ENCODE data around the gene KLKB1. TPM values are rescaled to one million over a fixed set of nuclear protein-coding genes. Genes with fewer than 3 reads are reported as not detected.

KLKB1 gene
- polyA plus RNA-seq, 1 of the 3 experiments (the other 2 are of a cell fraction): 0.12 TPM

DNA sequence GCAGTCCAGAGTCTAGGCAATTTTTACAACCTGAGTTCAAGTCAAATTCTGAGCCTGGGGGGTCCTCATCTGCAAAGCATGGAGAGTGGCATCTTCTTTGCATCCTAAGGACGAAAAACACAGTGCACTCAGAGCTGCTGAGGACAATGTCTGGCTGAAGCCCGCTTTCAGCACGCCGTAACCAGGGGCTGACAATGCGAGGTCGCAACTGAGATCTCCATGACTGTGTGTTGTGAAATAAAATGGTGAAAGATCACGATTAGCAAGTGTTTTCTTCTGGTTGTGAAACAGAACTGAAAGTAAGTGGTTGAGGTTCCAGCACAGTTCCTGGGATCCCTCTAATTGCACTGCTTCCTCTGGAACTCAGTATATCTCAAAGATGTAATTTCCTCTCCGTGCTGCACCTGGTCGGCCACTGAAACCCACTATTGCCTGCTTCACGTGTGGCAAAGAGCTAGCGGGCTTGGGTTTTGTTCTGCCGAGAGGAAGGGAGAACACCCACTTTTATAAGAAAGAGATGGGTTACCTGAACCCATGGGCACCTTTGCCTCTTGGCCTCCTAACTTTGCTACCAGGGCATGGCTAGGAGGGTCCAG lies 31.0 kb downstream of the KLKB1 start:
- H3K9ac ChIP-seq: no peak overlapping the region
- no peaks in the 10 kb centered on the region for H3K79me2 ChIP-seq (ENCODE audit: insufficient read depth)
- H3F3A ChIP-seq (replicated peaks; ENCODE audit: insufficient read depth): no peaks in the 10 kb centered on the region
- H2AFZ ChIP-seq (ENCODE audit: low read depth): no peak overlapping the region
- no peak overlapping the region for H3K4me2 ChIP-seq
- H3K4me1 ChIP-seq (ENCODE audit: control insufficient read depth in 1 of 2, insufficient read depth in 2 of 2, low read depth in 1 of 2, low read length in 1 of 2): no peaks in the 10 kb centered on the region
- H3K4me3 ChIP-seq (ENCODE audit: low read depth in 2 of 2, low read length in 1 of 2): no peak overlapping the region
- ChIA-PET POLR2A (no interaction called here), CTCF (no interaction called here)
- no peak for DNase-seq
- no peaks in the 10 kb centered on the region for H4K20me1 ChIP-seq (ENCODE audit: insufficient read depth)
- WGBS (ENCODE audit: low lambda C conversion rate): 59% methylated on average over 12 of the region's 12 CpGs
- H3K36me3 ChIP-seq (replicated peaks in 1 of 2; ENCODE audit: control insufficient read depth in 1 of 2, insufficient read depth in 2 of 2, low read length in 1 of 2): no peaks in the 10 kb centered on the region
- no peaks in the 10 kb centered on the region for H3K27me3 ChIP-seq (ENCODE audit: insufficient read depth)
- H3K9me2 ChIP-seq: no peaks in the 10 kb centered on the region
- H3K9me3 ChIP-seq: no peaks in the 10 kb centered on the region
- TF ChIP-seq FOXM1 (IDR thresholded peaks at IDR 0.05; ENCODE audit: low read depth) (no peak), NFIC (IDR thresholded peaks at IDR 0.05; ENCODE audit: borderline replicate concordance) (no peak), YY1 (IDR thresholded peaks at IDR 0.05; ENCODE audit: low read depth) (no peak), SMC3 (IDR thresholded peaks at IDR 0.05; ENCODE audit: low read depth, low read length) (no peak), TCF12 (IDR thresholded peaks at IDR 0.05) (no peak), RFX5 (IDR thresholded peaks at IDR 0.05; ENCODE audit: low read length) (no peak), MXI1 (IDR thresholded peaks at IDR 0.05; ENCODE audit: low read depth, low read length) (no peak), RCOR1 (IDR thresholded peaks at IDR 0.05; ENCODE audit: low read length) (no peak), FOSL2 (IDR thresholded peaks at IDR 0.05; ENCODE audit: borderline replicate concordance, low read depth) (no peak), RAD21 (IDR thresholded peaks at IDR 0.05; ENCODE audit: low read length) (no peak), ELF1 (IDR thresholded peaks at IDR 0.05) (no peak)
- TF ChIP-seq, protein P1, sequence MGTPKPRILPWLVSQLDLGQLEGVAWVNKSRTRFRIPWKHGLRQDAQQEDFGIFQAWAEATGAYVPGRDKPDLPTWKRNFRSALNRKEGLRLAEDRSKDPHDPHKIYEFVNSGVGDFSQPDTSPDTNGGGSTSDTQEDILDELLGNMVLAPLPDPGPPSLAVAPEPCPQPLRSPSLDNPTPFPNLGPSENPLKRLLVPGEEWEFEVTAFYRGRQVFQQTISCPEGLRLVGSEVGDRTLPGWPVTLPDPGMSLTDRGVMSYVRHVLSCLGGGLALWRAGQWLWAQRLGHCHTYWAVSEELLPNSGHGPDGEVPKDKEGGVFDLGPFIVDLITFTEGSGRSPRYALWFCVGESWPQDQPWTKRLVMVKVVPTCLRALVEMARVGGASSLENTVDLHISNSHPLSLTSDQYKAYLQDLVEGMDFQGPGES (IDR thresholded peaks at IDR 0.05; ENCODE audit: low read depth, low read length): no peak
- TF ChIP-seq, protein P2, sequence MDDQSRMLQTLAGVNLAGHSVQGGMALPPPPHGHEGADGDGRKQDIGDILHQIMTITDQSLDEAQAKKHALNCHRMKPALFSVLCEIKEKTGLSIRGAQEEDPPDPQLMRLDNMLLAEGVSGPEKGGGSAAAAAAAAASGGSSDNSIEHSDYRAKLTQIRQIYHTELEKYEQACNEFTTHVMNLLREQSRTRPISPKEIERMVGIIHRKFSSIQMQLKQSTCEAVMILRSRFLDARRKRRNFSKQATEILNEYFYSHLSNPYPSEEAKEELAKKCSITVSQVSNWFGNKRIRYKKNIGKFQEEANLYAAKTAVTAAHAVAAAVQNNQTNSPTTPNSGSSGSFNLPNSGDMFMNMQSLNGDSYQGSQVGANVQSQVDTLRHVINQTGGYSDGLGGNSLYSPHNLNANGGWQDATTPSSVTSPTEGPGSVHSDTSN (IDR thresholded peaks at IDR 0.05): no peak
- TF ChIP-seq, protein P3, sequence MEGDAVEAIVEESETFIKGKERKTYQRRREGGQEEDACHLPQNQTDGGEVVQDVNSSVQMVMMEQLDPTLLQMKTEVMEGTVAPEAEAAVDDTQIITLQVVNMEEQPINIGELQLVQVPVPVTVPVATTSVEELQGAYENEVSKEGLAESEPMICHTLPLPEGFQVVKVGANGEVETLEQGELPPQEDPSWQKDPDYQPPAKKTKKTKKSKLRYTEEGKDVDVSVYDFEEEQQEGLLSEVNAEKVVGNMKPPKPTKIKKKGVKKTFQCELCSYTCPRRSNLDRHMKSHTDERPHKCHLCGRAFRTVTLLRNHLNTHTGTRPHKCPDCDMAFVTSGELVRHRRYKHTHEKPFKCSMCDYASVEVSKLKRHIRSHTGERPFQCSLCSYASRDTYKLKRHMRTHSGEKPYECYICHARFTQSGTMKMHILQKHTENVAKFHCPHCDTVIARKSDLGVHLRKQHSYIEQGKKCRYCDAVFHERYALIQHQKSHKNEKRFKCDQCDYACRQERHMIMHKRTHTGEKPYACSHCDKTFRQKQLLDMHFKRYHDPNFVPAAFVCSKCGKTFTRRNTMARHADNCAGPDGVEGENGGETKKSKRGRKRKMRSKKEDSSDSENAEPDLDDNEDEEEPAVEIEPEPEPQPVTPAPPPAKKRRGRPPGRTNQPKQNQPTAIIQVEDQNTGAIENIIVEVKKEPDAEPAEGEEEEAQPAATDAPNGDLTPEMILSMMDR (IDR thresholded peaks at IDR 0.05): no peak
- TF ChIP-seq, protein P4, sequence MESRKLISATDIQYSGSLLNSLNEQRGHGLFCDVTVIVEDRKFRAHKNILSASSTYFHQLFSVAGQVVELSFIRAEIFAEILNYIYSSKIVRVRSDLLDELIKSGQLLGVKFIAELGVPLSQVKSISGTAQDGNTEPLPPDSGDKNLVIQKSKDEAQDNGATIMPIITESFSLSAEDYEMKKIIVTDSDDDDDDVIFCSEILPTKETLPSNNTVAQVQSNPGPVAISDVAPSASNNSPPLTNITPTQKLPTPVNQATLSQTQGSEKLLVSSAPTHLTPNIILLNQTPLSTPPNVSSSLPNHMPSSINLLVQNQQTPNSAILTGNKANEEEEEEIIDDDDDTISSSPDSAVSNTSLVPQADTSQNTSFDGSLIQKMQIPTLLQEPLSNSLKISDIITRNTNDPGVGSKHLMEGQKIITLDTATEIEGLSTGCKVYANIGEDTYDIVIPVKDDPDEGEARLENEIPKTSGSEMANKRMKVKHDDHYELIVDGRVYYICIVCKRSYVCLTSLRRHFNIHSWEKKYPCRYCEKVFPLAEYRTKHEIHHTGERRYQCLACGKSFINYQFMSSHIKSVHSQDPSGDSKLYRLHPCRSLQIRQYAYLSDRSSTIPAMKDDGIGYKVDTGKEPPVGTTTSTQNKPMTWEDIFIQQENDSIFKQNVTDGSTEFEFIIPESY (IDR thresholded peaks at IDR 0.05; ENCODE audit: borderline replicate concordance, low read depth): no peak
- TF ChIP-seq, protein P5, sequence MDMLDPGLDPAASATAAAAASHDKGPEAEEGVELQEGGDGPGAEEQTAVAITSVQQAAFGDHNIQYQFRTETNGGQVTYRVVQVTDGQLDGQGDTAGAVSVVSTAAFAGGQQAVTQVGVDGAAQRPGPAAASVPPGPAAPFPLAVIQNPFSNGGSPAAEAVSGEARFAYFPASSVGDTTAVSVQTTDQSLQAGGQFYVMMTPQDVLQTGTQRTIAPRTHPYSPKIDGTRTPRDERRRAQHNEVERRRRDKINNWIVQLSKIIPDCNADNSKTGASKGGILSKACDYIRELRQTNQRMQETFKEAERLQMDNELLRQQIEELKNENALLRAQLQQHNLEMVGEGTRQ (IDR thresholded peaks at IDR 0.05; ENCODE audit: borderline replicate concordance, low read depth, low read length): no peak
- TF ChIP-seq, protein P6, sequence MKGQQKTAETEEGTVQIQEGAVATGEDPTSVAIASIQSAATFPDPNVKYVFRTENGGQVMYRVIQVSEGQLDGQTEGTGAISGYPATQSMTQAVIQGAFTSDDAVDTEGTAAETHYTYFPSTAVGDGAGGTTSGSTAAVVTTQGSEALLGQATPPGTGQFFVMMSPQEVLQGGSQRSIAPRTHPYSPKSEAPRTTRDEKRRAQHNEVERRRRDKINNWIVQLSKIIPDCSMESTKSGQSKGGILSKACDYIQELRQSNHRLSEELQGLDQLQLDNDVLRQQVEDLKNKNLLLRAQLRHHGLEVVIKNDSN (IDR thresholded peaks at IDR 0.05; ENCODE audit: borderline replicate concordance, low read depth): no peak
- H3K27ac ChIP-seq (ENCODE audit: low read depth in 2 of 2, low read length in 1 of 2): no peak overlapping the region

Data from SK-N-SH (cell line).